A673 (cell line): ENCODE data around the gene BRMS1L. TPM values are rescaled to one million over a fixed set of nuclear protein-coding genes. Genes with fewer than 3 reads are reported as not detected.
A peak's percentile ranks its signal among the peaks of the same experiment; 100 is the strongest.

ENCODE experiments used
- BruUV-seq: library from RNA; stranded (reverse); fragments of 400-500 nt; replicated peaks from 2 replicates; lab custom pipeline; 2021; lab: Mats Ljungman, UMichigan
- CTCF ChIA-PET: fragments of 300-600 bp; sonication (Branson Sonifier 250); formaldehyde crosslinking; loops from one replicate; lab custom pipeline; 2022; ENCODE audit warnings: antibody characterized with exemption; lab: Charles Lee
- POLR2A ChIA-PET: fragments of 300-600 bp; sonication (Branson Sonifier 250); formaldehyde crosslinking; loops from one replicate; lab custom pipeline; 2022; ENCODE audit warnings: antibody characterized with exemption; ENCODE audit not compliant: low non-redundant PET; lab: Charles Lee
- DNase-seq: peaks from one replicate; pipeline ENCODE4 v3.0.0-alpha.2; 2015; ENCODE audit warnings: low spot score
- H3K27ac ChIP-seq: fragments of 200-600 bp; sonication (generic); 2 replicates; pipeline ENCODE4 v1.5.1; 2016; ENCODE audit warnings: mixed run types, low read depth, mild to moderate bottlenecking, mixed read lengths, antibody characterized with exemption, low read length; ENCODE audit not compliant: poor library complexity, severe bottlenecking
- H3K27me3 ChIP-seq: fragments of 200-600 bp; sonication (generic); replicated peaks from 2 replicates; pipeline ENCODE4 v1.6.1; 2017; ENCODE audit warnings: mixed run types, low read depth, mild to moderate bottlenecking, mixed read lengths, antibody characterized with exemption, low read length; ENCODE audit not compliant: insufficient read depth, poor library complexity
- H3K36me3 ChIP-seq: fragments of 200-600 bp; sonication (generic); 2 replicates; pipeline ENCODE4 v1.6.1; 2016; ENCODE audit warnings: mixed run types, mild to moderate bottlenecking, mixed read lengths, antibody characterized with exemption, low read length; ENCODE audit not compliant: insufficient read depth, poor library complexity, severe bottlenecking
- H3K4me1 ChIP-seq: fragments of 200-600 bp; sonication (generic); 2 replicates; pipeline ENCODE4 v1.6.1; 2017; ENCODE audit warnings: mixed run types, mild to moderate bottlenecking, mixed read lengths, antibody characterized with exemption, low read length; ENCODE audit not compliant: insufficient read depth, poor library complexity, severe bottlenecking
- H3K4me3 ChIP-seq: fragments of 200-600 bp; sonication (generic); 2 replicates; pipeline ENCODE4 v1.5.1; 2016; ENCODE audit warnings: low read depth, mixed run types, mild to moderate bottlenecking, mixed read lengths, low read length; ENCODE audit not compliant: poor library complexity, severe bottlenecking
- H3K9me3 ChIP-seq: fragments of 200-600 bp; sonication (generic); 2 replicates; pipeline ENCODE4 v1.6.1; 2016; ENCODE audit warnings: mixed run types, low read depth, mild to moderate bottlenecking, mixed read lengths, antibody characterized with exemption, low read length; ENCODE audit not compliant: poor library complexity, severe bottlenecking
- EZH2 ChIP-seq: fragments of 200-600 bp; sonication (generic); IDR thresholded peaks from 2 replicates; pipeline ENCODE4 v1.6.1; 2017; ENCODE audit warnings: borderline replicate concordance, low read depth, mild to moderate bottlenecking, mixed read lengths, antibody characterized with exemption, low read length; ENCODE audit not compliant: poor library complexity, severe bottlenecking
- intact Hi-C: fragments of 100-400 bp; cut with micrococcal nuclease; formaldehyde crosslinking; loops from one replicate; pipeline ENCODE4 v1.10.0; 2022; ENCODE audit not compliant: unreplicated experiment
- total RNA-seq: library from RNA; stranded (reverse); gene quantifications from 2 replicates; pipeline ENCODE4 v1.2.3, GENCODE V29; 2021
- TF ChIP-seq, protein P1 (sequence below): fragments of 300-800, 200-600 bp; sonication (generic); conservative IDR thresholded peaks from 2 replicates; pipeline ENCODE4 v1.5.1; 2017; ENCODE audit warnings: low read depth, mild to moderate bottlenecking, antibody characterized with exemption, low read length, moderate library complexity, mixed read lengths

The BRMS1L gene
- total RNA-seq, 1 experiment from 2014 or later: 14.6 TPM

DNA sequence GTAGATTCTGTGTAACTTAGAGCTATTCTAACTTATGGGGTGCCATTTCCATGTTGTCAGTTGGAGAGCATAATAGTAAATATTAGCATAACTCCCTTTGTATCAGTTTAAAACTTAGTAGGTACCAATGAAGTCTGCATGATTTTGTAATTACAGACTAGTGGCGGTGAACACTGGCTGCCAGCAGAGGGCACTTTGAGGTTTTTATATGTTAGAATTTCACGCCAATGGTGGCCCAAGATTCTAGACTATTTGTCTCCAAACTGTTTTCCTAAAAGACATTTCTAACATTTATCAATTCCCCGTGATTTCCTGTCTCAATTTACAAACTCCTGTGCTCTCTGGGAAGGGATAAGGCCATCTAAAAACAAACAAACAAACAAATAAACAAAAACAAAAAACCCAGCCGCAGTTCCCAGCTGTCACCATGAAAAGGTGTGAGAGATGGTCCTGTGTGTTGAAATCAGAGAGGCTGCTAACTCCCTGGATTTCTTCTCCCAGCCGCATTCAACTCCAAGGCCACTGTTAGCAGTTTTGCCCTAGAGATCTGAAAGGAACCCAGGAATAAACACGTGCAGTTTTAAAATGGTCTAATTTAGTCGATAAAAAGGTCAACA lies 57.6 kb downstream of the BRMS1L start:
- ChIA-PET POLR2A (no interaction called here), CTCF (interaction anchor here (0.6 to 1.7 kb wide), 3 partner anchors 87 to 490 kb away, joined by 3 to 6 read pairs (median 5); no protein-coding TSS in a partner anchor)
- peak; percentile 59 for DNase-seq
- BruUV-seq: no TSS peak
- Histone ChIP-seq H3K36me3 (no peaks in the 10 kb centered on the region), H3K4me3 (no peak overlapping the region), H3K27ac (no peak overlapping the region), H3K9me3 (no peaks in the 10 kb centered on the region), H3K27me3 (no peaks in the 10 kb centered on the region), H3K4me1 (peaks cover 13% of the 10 kb centered on the region)
- intact Hi-C loops: loop anchor here (2.0 to 10.0 kb wide), 2 partner anchors 185 to 491 kb away; no protein-coding TSS in a partner anchor
- TF ChIP-seq, protein P1, sequence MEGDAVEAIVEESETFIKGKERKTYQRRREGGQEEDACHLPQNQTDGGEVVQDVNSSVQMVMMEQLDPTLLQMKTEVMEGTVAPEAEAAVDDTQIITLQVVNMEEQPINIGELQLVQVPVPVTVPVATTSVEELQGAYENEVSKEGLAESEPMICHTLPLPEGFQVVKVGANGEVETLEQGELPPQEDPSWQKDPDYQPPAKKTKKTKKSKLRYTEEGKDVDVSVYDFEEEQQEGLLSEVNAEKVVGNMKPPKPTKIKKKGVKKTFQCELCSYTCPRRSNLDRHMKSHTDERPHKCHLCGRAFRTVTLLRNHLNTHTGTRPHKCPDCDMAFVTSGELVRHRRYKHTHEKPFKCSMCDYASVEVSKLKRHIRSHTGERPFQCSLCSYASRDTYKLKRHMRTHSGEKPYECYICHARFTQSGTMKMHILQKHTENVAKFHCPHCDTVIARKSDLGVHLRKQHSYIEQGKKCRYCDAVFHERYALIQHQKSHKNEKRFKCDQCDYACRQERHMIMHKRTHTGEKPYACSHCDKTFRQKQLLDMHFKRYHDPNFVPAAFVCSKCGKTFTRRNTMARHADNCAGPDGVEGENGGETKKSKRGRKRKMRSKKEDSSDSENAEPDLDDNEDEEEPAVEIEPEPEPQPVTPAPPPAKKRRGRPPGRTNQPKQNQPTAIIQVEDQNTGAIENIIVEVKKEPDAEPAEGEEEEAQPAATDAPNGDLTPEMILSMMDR: peak; percentile 89
- TF ChIP-seq EZH2: no peak

DNA sequence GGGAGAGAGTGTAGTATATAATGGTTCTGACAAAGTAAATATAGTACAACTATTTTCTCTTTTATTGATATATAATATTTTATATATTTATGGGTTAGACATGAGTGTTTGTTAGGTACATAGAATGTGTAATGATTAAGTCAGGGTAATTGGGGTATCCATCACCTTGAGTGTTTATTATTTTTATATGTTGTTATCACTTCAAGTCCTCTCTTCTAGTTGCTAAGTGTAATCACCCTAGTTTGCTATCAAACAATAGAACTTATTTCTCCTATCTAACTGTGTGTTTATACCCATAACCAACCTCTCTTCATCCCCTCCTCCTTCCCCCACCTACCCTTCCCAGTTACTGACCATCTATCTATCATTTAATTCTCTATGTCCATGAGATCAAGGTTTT lies 64.2 kb downstream of the BRMS1L start:
- Histone ChIP-seq H3K9me3 (no peaks in the 10 kb centered on the region), H3K27me3 (no peaks in the 10 kb centered on the region), H3K4me1 (no peaks in the 10 kb centered on the region), H3K4me3 (no peak overlapping the region), H3K27ac (no peak overlapping the region), H3K36me3 (no peaks in the 10 kb centered on the region)
- ChIA-PET POLR2A (no interaction called here), CTCF (interaction anchor here (0.6 kb wide), 1 partner anchor 181 kb away, joined by 5 read pairs; no protein-coding TSS in a partner anchor)
- no peak for DNase-seq
- intact Hi-C loops: no loop called here
- BruUV-seq: no TSS peak
- TF ChIP-seq, protein P1: no peak
- no peak for TF ChIP-seq EZH2

DNA sequence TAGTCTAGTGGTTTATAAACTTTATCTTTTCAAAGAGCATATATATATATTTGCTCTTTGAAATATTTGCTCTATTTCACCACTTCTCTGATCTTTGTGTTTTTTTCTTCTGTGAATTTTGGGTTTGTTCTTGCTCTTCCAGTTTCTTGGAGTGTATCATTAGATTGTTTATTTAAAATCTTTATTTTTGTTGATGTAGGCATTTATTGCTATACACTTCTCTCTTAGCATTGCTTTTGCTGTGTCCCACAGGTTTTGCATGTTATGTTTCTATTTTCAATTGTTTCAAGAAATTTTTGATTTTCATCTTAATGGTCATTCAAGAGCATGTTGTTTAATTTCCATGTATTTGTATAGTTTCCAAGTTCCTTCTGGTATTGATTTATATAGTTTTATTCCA lies 69.1 kb downstream of the BRMS1L start:
- no peak overlapping the region for H3K27ac ChIP-seq
- H3K4me1 ChIP-seq: no peaks in the 10 kb centered on the region
- no peaks in the 10 kb centered on the region for H3K9me3 ChIP-seq
- CTCF ChIA-PET: no interaction called here
- peaks cover 6% of the 10 kb centered on the region for H3K27me3 ChIP-seq
- no peak for TF ChIP-seq EZH2
- TF ChIP-seq, protein P1: no peak
- BruUV-seq: no TSS peak
- no peak for DNase-seq
- no peak overlapping the region for H3K4me3 ChIP-seq
- POLR2A ChIA-PET: no interaction called here
- intact Hi-C loops: no loop called here
- H3K36me3 ChIP-seq: no peaks in the 10 kb centered on the region
